CD4-positive, alpha-beta T cell treated with Interleukin-10 for 1 hour (primary cell): ENCODE data around the gene PDZD8.

Source experiments
- DNase-seq: peaks from one replicate; pipeline ENCODE4 v3.0.0-alpha.2; 2020

Gene PDZD8

GRCh38 chr10:117390420-117390819, 15.2 kb upstream of the PDZD8 start:
- no peak for DNase-seq

GRCh38 chr10:117386805-117387204, 11.6 kb upstream of the PDZD8 start:
- no peak for DNase-seq

GRCh38 chr10:117382861-117383260, 7.6 kb upstream of the PDZD8 start:
- DNase-seq = no peak

- peak; percentile 21 for DNase-seq
Measured at GRCh38 chr10:117374506-117375359, 507 bp downstream of the PDZD8 start.

GRCh38 chr10:117373823-117374505, 1.3 kb downstream of the PDZD8 start:
- peak; percentile 59 for DNase-seq

- no peak for DNase-seq
Measured at GRCh38 chr10:117370205-117370604, 5.0 kb downstream of the PDZD8 start.

- DNase-seq = no peak
Measured at GRCh38 chr10:117367718-117368117, 7.5 kb downstream of the PDZD8 start.

- no peak for DNase-seq
Measured at GRCh38 chr10:117366741-117367140, 8.5 kb downstream of the PDZD8 start.

- no peak for DNase-seq
Measured at GRCh38 chr10:117365612-117366011, 9.6 kb downstream of the PDZD8 start.

GRCh38 chr10:117364110-117364960, 10.9 kb downstream of the PDZD8 start:
- no peak for DNase-seq

- no peak for DNase-seq
Measured at GRCh38 chr10:117363028-117363427, 12.2 kb downstream of the PDZD8 start.

GRCh38 chr10:117362313-117362712, 12.9 kb downstream of the PDZD8 start:
- DNase-seq = no peak

GRCh38 chr10:117360994-117361667, 14.1 kb downstream of the PDZD8 start:
- no peak for DNase-seq

- DNase-seq = no peak
Measured at GRCh38 chr10:117360016-117360415, 15.2 kb downstream of the PDZD8 start.

- DNase-seq = no peak
Measured at GRCh38 chr10:117355072-117355471, 20.2 kb downstream of the PDZD8 start.

GRCh38 chr10:117353684-117354083, 21.6 kb downstream of the PDZD8 start:
- no peak for DNase-seq

- DNase-seq = no peak
Measured at GRCh38 chr10:117352724-117353123, 22.5 kb downstream of the PDZD8 start.

GRCh38 chr10:117351996-117352395, 23.2 kb downstream of the PDZD8 start:
- no peak for DNase-seq

- no peak for DNase-seq
Measured at GRCh38 chr10:117351558-117351957, 23.7 kb downstream of the PDZD8 start.

- no peak for DNase-seq
Measured at GRCh38 chr10:117350909-117351308, 24.3 kb downstream of the PDZD8 start.

GRCh38 chr10:117348236-117348635, 27.0 kb downstream of the PDZD8 start:
- DNase-seq = no peak

- DNase-seq = no peak
Measured at GRCh38 chr10:117346574-117346973, 28.7 kb downstream of the PDZD8 start.

- DNase-seq = no peak
Measured at GRCh38 chr10:117345143-117345542, 30.1 kb downstream of the PDZD8 start.
